ENCODE data around the gene SLC38A6. TPM values are rescaled to one million over a fixed set of nuclear protein-coding genes. Genes with fewer than 3 reads are reported as not detected.
A peak's percentile ranks its signal among the peaks of the same experiment; 100 is the strongest.

The SLC38A6 gene
- total and polyA plus RNA-seq, 10 of the 15 experiments (the other 5 are each of a cell fraction or from before 2014, with no cell fraction given), result 2.0 to 7.0 (median 3.7) TPM

DNA sequence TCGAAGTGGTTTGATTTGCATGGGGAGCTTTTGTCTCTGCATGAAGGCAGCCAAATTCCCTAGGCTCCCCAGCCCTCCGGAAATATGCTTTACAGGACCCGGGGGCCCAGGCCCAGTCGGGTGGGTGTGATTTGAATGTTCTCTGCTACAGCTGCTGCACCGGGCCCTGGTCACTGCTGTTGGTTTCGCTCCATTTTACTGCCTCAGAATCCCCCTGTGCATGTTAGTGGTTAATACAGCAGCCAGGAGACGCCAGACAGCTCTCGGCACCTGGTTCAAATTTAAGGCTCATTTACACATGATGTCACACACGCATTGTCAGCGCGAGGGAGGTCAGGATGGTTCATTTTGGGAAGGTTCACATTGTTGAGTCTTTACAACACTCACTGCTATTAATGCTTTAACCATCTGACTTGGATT is 99.6 kb downstream of the SLC38A6 start (continued):
- TF ChIP-seq SREBF2 (IDR thresholded peaks at IDR 0.05; ENCODE audit: low read length), result no peak
- TF ChIP-seq SP1 (IDR thresholded peaks at IDR 0.05; ENCODE audit: low read depth, low read length), result peak; percentile 14
- no peak for TF ChIP-seq POLR2AphosphoS5 (IDR thresholded peaks at IDR 0.05; ENCODE audit: low read length)
- TF ChIP-seq, protein P1, sequence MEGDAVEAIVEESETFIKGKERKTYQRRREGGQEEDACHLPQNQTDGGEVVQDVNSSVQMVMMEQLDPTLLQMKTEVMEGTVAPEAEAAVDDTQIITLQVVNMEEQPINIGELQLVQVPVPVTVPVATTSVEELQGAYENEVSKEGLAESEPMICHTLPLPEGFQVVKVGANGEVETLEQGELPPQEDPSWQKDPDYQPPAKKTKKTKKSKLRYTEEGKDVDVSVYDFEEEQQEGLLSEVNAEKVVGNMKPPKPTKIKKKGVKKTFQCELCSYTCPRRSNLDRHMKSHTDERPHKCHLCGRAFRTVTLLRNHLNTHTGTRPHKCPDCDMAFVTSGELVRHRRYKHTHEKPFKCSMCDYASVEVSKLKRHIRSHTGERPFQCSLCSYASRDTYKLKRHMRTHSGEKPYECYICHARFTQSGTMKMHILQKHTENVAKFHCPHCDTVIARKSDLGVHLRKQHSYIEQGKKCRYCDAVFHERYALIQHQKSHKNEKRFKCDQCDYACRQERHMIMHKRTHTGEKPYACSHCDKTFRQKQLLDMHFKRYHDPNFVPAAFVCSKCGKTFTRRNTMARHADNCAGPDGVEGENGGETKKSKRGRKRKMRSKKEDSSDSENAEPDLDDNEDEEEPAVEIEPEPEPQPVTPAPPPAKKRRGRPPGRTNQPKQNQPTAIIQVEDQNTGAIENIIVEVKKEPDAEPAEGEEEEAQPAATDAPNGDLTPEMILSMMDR (IDR thresholded peaks at IDR 0.05 in 2 of 3, conservative IDR thresholded peaks at IDR 0.05 in 1 of 3; ENCODE audit: control insufficient read depth in 2 of 3, extremely low read depth in 1 of 3, insufficient read depth in 1 of 3, low read depth in 3 of 3, low read length in 3 of 3), result 0 out of 6 replicates have a peak, but pooled peaks of 1 of the 3 experiments have one; percentile 15
- no peak for TF ChIP-seq HDAC2 (IDR thresholded peaks at IDR 0.05)
- no peak for TF ChIP-seq NFYA (IDR thresholded peaks at IDR 0.05; ENCODE audit: borderline replicate concordance, low read depth, low read length)
- TF ChIP-seq ZSCAN29 (IDR thresholded peaks at IDR 0.05), result no peak
- no peak for TF ChIP-seq NBN (IDR thresholded peaks at IDR 0.05)
- TF ChIP-seq EZH2 (IDR thresholded peaks at IDR 0.05; ENCODE audit: borderline replicate concordance, control insufficient read depth, low read depth, low read length), result no peak
- TF ChIP-seq GATAD2B (conservative IDR thresholded peaks at IDR 0.05; ENCODE audit: low read depth), result no peak
- TF ChIP-seq PAX8 (IDR thresholded peaks at IDR 0.05), result no peak
- no peak for TF ChIP-seq JUNB (IDR thresholded peaks at IDR 0.05)
- TF ChIP-seq SMAD1 (IDR thresholded peaks at IDR 0.05; ENCODE audit: low read depth, partially characterized antibody), result no peak
- TF ChIP-seq CREB1 (IDR thresholded peaks at IDR 0.05; ENCODE audit: low read depth), result 0 out of 2 replicates have a peak, but pooled peaks have one; percentile 20
- TF ChIP-seq, protein P2, sequence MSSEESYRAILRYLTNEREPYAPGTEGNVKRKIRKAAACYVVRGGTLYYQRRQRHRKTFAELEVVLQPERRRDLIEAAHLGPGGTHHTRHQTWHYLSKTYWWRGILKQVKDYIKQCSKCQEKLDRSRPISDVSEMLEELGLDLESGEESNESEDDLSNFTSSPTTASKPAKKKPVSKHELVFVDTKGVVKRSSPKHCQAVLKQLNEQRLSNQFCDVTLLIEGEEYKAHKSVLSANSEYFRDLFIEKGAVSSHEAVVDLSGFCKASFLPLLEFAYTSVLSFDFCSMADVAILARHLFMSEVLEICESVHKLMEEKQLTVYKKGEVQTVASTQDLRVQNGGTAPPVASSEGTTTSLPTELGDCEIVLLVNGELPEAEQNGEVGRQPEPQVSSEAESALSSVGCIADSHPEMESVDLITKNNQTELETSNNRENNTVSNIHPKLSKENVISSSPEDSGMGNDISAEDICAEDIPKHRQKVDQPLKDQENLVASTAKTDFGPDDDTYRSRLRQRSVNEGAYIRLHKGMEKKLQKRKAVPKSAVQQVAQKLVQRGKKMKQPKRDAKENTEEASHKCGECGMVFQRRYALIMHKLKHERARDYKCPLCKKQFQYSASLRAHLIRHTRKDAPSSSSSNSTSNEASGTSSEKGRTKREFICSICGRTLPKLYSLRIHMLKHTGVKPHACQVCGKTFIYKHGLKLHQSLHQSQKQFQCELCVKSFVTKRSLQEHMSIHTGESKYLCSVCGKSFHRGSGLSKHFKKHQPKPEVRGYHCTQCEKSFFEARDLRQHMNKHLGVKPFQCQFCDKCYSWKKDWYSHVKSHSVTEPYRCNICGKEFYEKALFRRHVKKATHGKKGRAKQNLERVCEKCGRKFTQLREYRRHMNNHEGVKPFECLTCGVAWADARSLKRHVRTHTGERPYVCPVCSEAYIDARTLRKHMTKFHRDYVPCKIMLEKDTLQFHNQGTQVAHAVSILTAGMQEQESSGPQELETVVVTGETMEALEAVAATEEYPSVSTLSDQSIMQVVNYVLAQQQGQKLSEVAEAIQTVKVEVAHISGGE (CRISPR knock-in tag; IDR thresholded peaks at IDR 0.05), result no peak
- TF ChIP-seq RELA (IDR thresholded peaks at IDR 0.05; ENCODE audit: borderline replicate concordance, partially characterized antibody), result no peak
- TF ChIP-seq BACH1 (IDR thresholded peaks at IDR 0.05; ENCODE audit: borderline replicate concordance), result no peak
- no peak for TF ChIP-seq FOXM1 (IDR thresholded peaks at IDR 0.05; ENCODE audit: low read depth, low read length)
- TF ChIP-seq STAT3 (IDR thresholded peaks at IDR 0.05; ENCODE audit: low read depth, low read length), result no peak
- no peak for TF ChIP-seq SMARCA5 (IDR thresholded peaks at IDR 0.05)
- TF ChIP-seq PAX5 (IDR thresholded peaks at IDR 0.05; ENCODE audit: borderline replicate concordance, low read depth, low read length), result peak; percentile 58; the same call in 1 of the 2 replicates
- TF ChIP-seq MTA3 (IDR thresholded peaks at IDR 0.05; ENCODE audit: borderline replicate concordance, low read length), result no peak; the same call in 1 of the 2 replicates
- TF ChIP-seq POLR2AphosphoS2 (IDR thresholded peaks at IDR 0.05; ENCODE audit: low read depth, low read length), result no peak
- no peak for TF ChIP-seq BMI1 (IDR thresholded peaks at IDR 0.05; ENCODE audit: borderline replicate concordance)
- no peak for TF ChIP-seq CBX3 (IDR thresholded peaks at IDR 0.05; ENCODE audit: borderline replicate concordance, low read depth)
- TF ChIP-seq PML (IDR thresholded peaks at IDR 0.05; ENCODE audit: low read length), result no peak
- no peak for TF ChIP-seq RAD51 (IDR thresholded peaks at IDR 0.05)
- no peak for TF ChIP-seq ETV6 (conservative IDR thresholded peaks at IDR 0.05 in 1 of 2, IDR thresholded peaks at IDR 0.05 in 1 of 2; ENCODE audit: borderline replicate concordance in 1 of 2, low read depth in 1 of 2)
- TF ChIP-seq SIN3A (IDR thresholded peaks at IDR 0.05; ENCODE audit: low read depth, low read length), result no peak
- TF ChIP-seq STAT1 (conservative IDR thresholded peaks at IDR 0.05), result no peak
- no peak for TF ChIP-seq GABPA (IDR thresholded peaks at IDR 0.05; ENCODE audit: low read depth)
